Measurements from ENCODE around the gene NDUFAF8. TPM values are rescaled to one million over a fixed set of nuclear protein-coding genes. Genes with fewer than 3 reads are reported as not detected.

Gene NDUFAF8
- total RNA-seq, 2 donors from 2014 or later, result 22.4 to 58.2 TPM

GRCh38 chr17:81199482-81199830 lies 39.7 kb upstream of the NDUFAF8 start:
- no peaks in the 10 kb centered on the region for H3K27me3 ChIP-seq
- no peaks in the 10 kb centered on the region for H3K4me1 ChIP-seq
- no peak overlapping the region for H3K27ac ChIP-seq
- intact Hi-C loops (cut with DNase I), result no loop called here
- H3K36me3 ChIP-seq, result no peaks in the 10 kb centered on the region
- H3K4me3 ChIP-seq, result no peak overlapping the region
- no peak for TF ChIP-seq CTCF (IDR thresholded peaks at IDR 0.05)
- H3K9ac ChIP-seq (ENCODE audit: low read depth in 2 of 2, low read length in 2 of 2), result no peak overlapping the region
- no peak for DNase-seq
- no peaks in the 10 kb centered on the region for H3K9me3 ChIP-seq

- Histone ChIP-seq H3K9ac (ENCODE audit: low read depth in 2 of 2, low read length in 2 of 2) (no peak overlapping the region), H3K27me3 (no peaks in the 10 kb centered on the region), H3K36me3 (no peaks in the 10 kb centered on the region), H3K4me1 (no peaks in the 10 kb centered on the region), H3K9me3 (no peaks in the 10 kb centered on the region), H3K4me3 (no peak overlapping the region), H3K27ac (no peak overlapping the region)
- DNase-seq, result no peak
- intact Hi-C loops (cut with DNase I), result no loop called here
- no peak for TF ChIP-seq CTCF (IDR thresholded peaks at IDR 0.05)
Measured at GRCh38 chr17:81200201-81200600, 38.9 kb upstream of the NDUFAF8 start.

- intact Hi-C loops (cut with DNase I), result no loop called here
- H3K9ac ChIP-seq (ENCODE audit: low read depth in 2 of 2, low read length in 2 of 2), result no peak overlapping the region
- TF ChIP-seq CTCF (IDR thresholded peaks at IDR 0.05), result peak; percentile 45
- H3K9me3 ChIP-seq, result no peaks in the 10 kb centered on the region
- H3K27ac ChIP-seq, result no peak overlapping the region
- peak; percentile 75 for DNase-seq
- no peaks in the 10 kb centered on the region for H3K27me3 ChIP-seq
- no peak overlapping the region for H3K4me3 ChIP-seq
- H3K4me1 ChIP-seq, result no peaks in the 10 kb centered on the region
- H3K36me3 ChIP-seq, result no peaks in the 10 kb centered on the region
Measured at GRCh38 chr17:81200695-81201580, 38.2 kb upstream of the NDUFAF8 start.

GRCh38 chr17:81202318-81202717 lies 36.8 kb upstream of the NDUFAF8 start:
- Histone ChIP-seq H3K27me3 (no peaks in the 10 kb centered on the region), H3K4me3 (no peak overlapping the region), H3K36me3 (no peaks in the 10 kb centered on the region), H3K4me1 (no peaks in the 10 kb centered on the region), H3K9ac (ENCODE audit: low read depth in 2 of 2, low read length in 2 of 2) (no peak overlapping the region), H3K27ac (no peak overlapping the region), H3K9me3 (no peaks in the 10 kb centered on the region)
- DNase-seq, result no peak
- TF ChIP-seq CTCF (IDR thresholded peaks at IDR 0.05), result no peak
- intact Hi-C loops (cut with DNase I), result no loop called here

GRCh38 chr17:81203136-81203535 lies 36.0 kb upstream of the NDUFAF8 start:
- H3K4me1 ChIP-seq, result no peaks in the 10 kb centered on the region
- no peaks in the 10 kb centered on the region for H3K9me3 ChIP-seq
- no peak overlapping the region for H3K9ac ChIP-seq (ENCODE audit: low read depth in 2 of 2, low read length in 2 of 2)
- no peaks in the 10 kb centered on the region for H3K36me3 ChIP-seq
- H3K4me3 ChIP-seq, result no peak overlapping the region
- no peak overlapping the region for H3K27ac ChIP-seq
- H3K27me3 ChIP-seq, result no peaks in the 10 kb centered on the region
- intact Hi-C loops (cut with DNase I), result no loop called here
- DNase-seq, result no peak
- TF ChIP-seq CTCF (IDR thresholded peaks at IDR 0.05), result no peak
